HCT116 (cell line): Measurements from ENCODE around the gene CR1L.

Experiments
- CEBPB ChIP-seq: IDR thresholded peaks from 2 replicates; pipeline ENCODE4 v1.6.1; 2012; ENCODE audit warnings: low read depth
- EGR1 ChIP-seq: IDR thresholded peaks from 2 replicates; pipeline ENCODE4 v1.6.1; 2012; ENCODE audit warnings: low read depth
- POLR2A ChIP-seq: IDR thresholded peaks from 2 replicates; pipeline ENCODE4 v1.7.0; 2011; ENCODE audit warnings: borderline replicate concordance; ENCODE audit not compliant: insufficient read depth, insufficient read length; ENCODE audit errors: extremely low read depth
- POLR2AphosphoS5 ChIP-seq: IDR thresholded peaks from 2 replicates; pipeline ENCODE4 v1.6.1; 2011; ENCODE audit warnings: mild to moderate bottlenecking, low read depth, low read length, moderate library complexity
- SIN3A ChIP-seq: IDR thresholded peaks from 2 replicates; pipeline ENCODE4 v1.6.1; 2012; ENCODE audit warnings: low read depth
- YY1 ChIP-seq: IDR thresholded peaks from 2 replicates; pipeline ENCODE4 v1.6.1; 2011; ENCODE audit warnings: low read length, low read depth, moderate library complexity, mild to moderate bottlenecking; ENCODE audit not compliant: insufficient replicate concordance; ENCODE audit errors: extremely low read depth
- ZNF274 ChIP-seq: fragments of 200-500 bp; sonication (Bioruptor generic); IDR thresholded peaks from 2 replicates; pipeline ENCODE4 v1.6.1; 2014; ENCODE audit warnings: mild to moderate bottlenecking, low read depth, low read length, inconsistent platforms
- TF ChIP-seq, protein P1 (sequence below), 3 experiments: fragments of 200-600 bp in 1 of 3; sonication (generic) in 1 of 3; IDR thresholded peaks in 2 of 3; conservative IDR thresholded peaks in 1 of 3; 2 replicates each; pipeline ENCODE4 v1.5.1; 2012 to 2017; ENCODE audit warnings: low read depth in 2 of 3, low read length in 2 of 3, antibody characterized with exemption in 1 of 3, borderline replicate concordance in 1 of 3, control low read depth in 1 of 3, mild to moderate bottlenecking in 1 of 3, mixed read lengths in 1 of 3, mixed run types in 1 of 3, moderate library complexity in 1 of 3; ENCODE audit not compliant: insufficient read depth in 1 of 3
- TF ChIP-seq, protein P2 (sequence below): IDR thresholded peaks from 2 replicates; pipeline ENCODE4 v1.6.1; 2012; ENCODE audit warnings: low read depth

DNA sequence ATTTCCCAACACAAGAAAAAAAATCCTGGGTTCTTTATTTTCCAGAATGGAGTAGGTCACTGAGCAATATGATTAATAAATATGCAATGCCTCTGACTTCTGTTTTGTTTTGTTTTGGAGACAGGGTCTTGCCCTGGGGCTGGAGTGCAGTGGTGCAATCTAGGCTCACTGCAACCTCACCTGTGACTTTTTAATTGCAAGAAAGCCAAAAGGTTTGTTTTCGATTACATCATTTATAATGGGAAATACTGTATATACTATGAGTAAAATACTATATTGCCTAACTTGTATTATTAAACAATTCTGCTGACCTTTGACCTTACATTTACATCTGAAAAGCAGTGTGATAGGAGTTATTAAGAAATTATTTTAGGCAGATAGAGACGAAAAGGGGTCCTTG is 95.3 kb downstream of the CR1L start:
- TF ChIP-seq EGR1 (no peak), ZNF274 (no peak), YY1 (no peak), CEBPB (no peak), POLR2AphosphoS5 (no peak), SIN3A (no peak), POLR2A (no peak)
- TF ChIP-seq, protein P1, sequence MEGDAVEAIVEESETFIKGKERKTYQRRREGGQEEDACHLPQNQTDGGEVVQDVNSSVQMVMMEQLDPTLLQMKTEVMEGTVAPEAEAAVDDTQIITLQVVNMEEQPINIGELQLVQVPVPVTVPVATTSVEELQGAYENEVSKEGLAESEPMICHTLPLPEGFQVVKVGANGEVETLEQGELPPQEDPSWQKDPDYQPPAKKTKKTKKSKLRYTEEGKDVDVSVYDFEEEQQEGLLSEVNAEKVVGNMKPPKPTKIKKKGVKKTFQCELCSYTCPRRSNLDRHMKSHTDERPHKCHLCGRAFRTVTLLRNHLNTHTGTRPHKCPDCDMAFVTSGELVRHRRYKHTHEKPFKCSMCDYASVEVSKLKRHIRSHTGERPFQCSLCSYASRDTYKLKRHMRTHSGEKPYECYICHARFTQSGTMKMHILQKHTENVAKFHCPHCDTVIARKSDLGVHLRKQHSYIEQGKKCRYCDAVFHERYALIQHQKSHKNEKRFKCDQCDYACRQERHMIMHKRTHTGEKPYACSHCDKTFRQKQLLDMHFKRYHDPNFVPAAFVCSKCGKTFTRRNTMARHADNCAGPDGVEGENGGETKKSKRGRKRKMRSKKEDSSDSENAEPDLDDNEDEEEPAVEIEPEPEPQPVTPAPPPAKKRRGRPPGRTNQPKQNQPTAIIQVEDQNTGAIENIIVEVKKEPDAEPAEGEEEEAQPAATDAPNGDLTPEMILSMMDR (IDR thresholded peaks at IDR 0.05 in 2 of 3, conservative IDR thresholded peaks at IDR 0.05 in 1 of 3; ENCODE audit: borderline replicate concordance in 1 of 3, insufficient read depth in 1 of 3, low read depth in 2 of 3, low read length in 2 of 3): no peak
- TF ChIP-seq, protein P2, sequence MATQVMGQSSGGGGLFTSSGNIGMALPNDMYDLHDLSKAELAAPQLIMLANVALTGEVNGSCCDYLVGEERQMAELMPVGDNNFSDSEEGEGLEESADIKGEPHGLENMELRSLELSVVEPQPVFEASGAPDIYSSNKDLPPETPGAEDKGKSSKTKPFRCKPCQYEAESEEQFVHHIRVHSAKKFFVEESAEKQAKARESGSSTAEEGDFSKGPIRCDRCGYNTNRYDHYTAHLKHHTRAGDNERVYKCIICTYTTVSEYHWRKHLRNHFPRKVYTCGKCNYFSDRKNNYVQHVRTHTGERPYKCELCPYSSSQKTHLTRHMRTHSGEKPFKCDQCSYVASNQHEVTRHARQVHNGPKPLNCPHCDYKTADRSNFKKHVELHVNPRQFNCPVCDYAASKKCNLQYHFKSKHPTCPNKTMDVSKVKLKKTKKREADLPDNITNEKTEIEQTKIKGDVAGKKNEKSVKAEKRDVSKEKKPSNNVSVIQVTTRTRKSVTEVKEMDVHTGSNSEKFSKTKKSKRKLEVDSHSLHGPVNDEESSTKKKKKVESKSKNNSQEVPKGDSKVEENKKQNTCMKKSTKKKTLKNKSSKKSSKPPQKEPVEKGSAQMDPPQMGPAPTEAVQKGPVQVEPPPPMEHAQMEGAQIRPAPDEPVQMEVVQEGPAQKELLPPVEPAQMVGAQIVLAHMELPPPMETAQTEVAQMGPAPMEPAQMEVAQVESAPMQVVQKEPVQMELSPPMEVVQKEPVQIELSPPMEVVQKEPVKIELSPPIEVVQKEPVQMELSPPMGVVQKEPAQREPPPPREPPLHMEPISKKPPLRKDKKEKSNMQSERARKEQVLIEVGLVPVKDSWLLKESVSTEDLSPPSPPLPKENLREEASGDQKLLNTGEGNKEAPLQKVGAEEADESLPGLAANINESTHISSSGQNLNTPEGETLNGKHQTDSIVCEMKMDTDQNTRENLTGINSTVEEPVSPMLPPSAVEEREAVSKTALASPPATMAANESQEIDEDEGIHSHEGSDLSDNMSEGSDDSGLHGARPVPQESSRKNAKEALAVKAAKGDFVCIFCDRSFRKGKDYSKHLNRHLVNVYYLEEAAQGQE: no peak
